Measurements from ENCODE around the gene DDX10.
"Not testable (repeated sequence)": the region's sequence is repeated elsewhere in the genome, so short reads cannot be mapped to it uniquely, and the experiment has no call there.

Gene DDX10

GRCh38 chr11:108632041-108632704, 32.7 kb upstream of the DDX10 start:
- Histone ChIP-seq H3K36me3 (no peaks in the 10 kb centered on the region), H3K4me3 (no peak overlapping the region), H3K27me3 (no peaks in the 10 kb centered on the region), H3K4me1 (no peaks in the 10 kb centered on the region), H3K27ac (no peak overlapping the region), H3K9me3 (no peaks in the 10 kb centered on the region)
- DNase-seq, result no peak
- TF ChIP-seq CTCF (IDR thresholded peaks at IDR 0.05), result no peak
- intact Hi-C loops (cut with DNase I; ENCODE audit: low total_unique reads), result no loop called here

GRCh38 chr11:108635106-108635505, 29.8 kb upstream of the DDX10 start:
- intact Hi-C loops (cut with DNase I; ENCODE audit: low total_unique reads), result no loop called here

GRCh38 chr11:108636222-108636621, 28.6 kb upstream of the DDX10 start:
- DNase-seq, result no peak
- Histone ChIP-seq H3K9me3 (no peaks in the 10 kb centered on the region), H3K27me3 (no peaks in the 10 kb centered on the region), H3K4me1 (no peaks in the 10 kb centered on the region), H3K27ac (no peak overlapping the region), H3K4me3 (no peak overlapping the region), H3K36me3 (no peaks in the 10 kb centered on the region)
- TF ChIP-seq CTCF (IDR thresholded peaks at IDR 0.05), result no peak
- intact Hi-C loops (cut with DNase I; ENCODE audit: low total_unique reads), result no loop called here

More at GRCh38 chr11:108635106-108635505, 29.8 kb upstream of the DDX10 start:
- H3K4me1 ChIP-seq, result no peaks in the 10 kb centered on the region
- H3K36me3 ChIP-seq, result no peaks in the 10 kb centered on the region
- DNase-seq, result no peak
- H3K27me3 ChIP-seq, result no peaks in the 10 kb centered on the region
- H3K9me3 ChIP-seq, result no peaks in the 10 kb centered on the region
- H3K27ac ChIP-seq, result no peak overlapping the region
- no peak for TF ChIP-seq CTCF (IDR thresholded peaks at IDR 0.05)
- no peak overlapping the region for H3K4me3 ChIP-seq

GRCh38 chr11:108639146-108639545, 25.7 kb upstream of the DDX10 start:
- Histone ChIP-seq H3K4me3 (no peak overlapping the region), H3K36me3 (no peaks in the 10 kb centered on the region), H3K4me1 (no peaks in the 10 kb centered on the region), H3K27me3 (no peaks in the 10 kb centered on the region), H3K9me3 (no peaks in the 10 kb centered on the region), H3K27ac (no peak overlapping the region)
- no peak for DNase-seq
- no peak for TF ChIP-seq CTCF (IDR thresholded peaks at IDR 0.05)
- intact Hi-C loops (cut with DNase I; ENCODE audit: low total_unique reads), result no loop called here

GRCh38 chr11:108641752-108642151, 23.1 kb upstream of the DDX10 start:
- DNase-seq; intact Hi-C loops (cut with DNase I; ENCODE audit: low total_unique reads); H3K36me3 ChIP-seq; H3K9me3 ChIP-seq; H3K27me3 ChIP-seq; H3K4me1 ChIP-seq; H3K27ac ChIP-seq; H3K4me3 ChIP-seq: not testable (repeated sequence)

GRCh38 chr11:108643974-108644373, 20.9 kb upstream of the DDX10 start:
- Histone ChIP-seq H3K4me3 (no peak overlapping the region), H3K9me3 (no peaks in the 10 kb centered on the region), H3K27me3 (no peaks in the 10 kb centered on the region), H3K4me1 (peaks cover 0 to 12% (median 7%) of the 10 kb centered on the region in 4 donors), H3K27ac (no peak overlapping the region), H3K36me3 (no peaks in the 10 kb centered on the region)
- intact Hi-C loops (cut with DNase I; ENCODE audit: low total_unique reads), result no loop called here
- DNase-seq, result no peak
- TF ChIP-seq CTCF (IDR thresholded peaks at IDR 0.05), result no peak
